Spleen (tissue), 11 donors: ENCODE results near the gene SYT17. TPM values are rescaled to one million over a fixed set of nuclear protein-coding genes. Genes with fewer than 3 reads are reported as not detected.

Experiments
- DNase-seq: peaks from one replicate; pipeline ENCODE4 v3.0.0-alpha.2; 2020
- H3K27ac ChIP-seq, 8 donors: fragments of 200-600 bp; sonication (generic) in 7 of 8; 1 replicate in 4 of 8; 2 replicates in 4 of 8; pipeline versions ENCODE4 v1.5.0 to v1.8.0; 2016 to 2021; ENCODE audit warnings: inconsistent platforms in 4 of 8, mild to moderate bottlenecking in 4 of 8, moderate library complexity in 1 of 8
- H3K27me3 ChIP-seq, 7 donors: fragments of 200-600 bp; sonication (generic) in 6 of 7; replicated peaks in 1 of 7; 1 replicate in 4 of 7; 2 replicates in 3 of 7; pipeline versions ENCODE4 v1.5.0 to v1.8.0; 2016 to 2021; ENCODE audit warnings: inconsistent platforms in 3 of 7, mild to moderate bottlenecking in 1 of 7
- H3K36me3 ChIP-seq, 6 donors: fragments of 200-600 bp; sonication (generic) in 5 of 6; 1 replicate in 4 of 6; 2 replicates in 2 of 6; pipeline versions ENCODE4 v1.5.0 to v1.8.0; 2016 to 2021; ENCODE audit warnings: inconsistent platforms in 2 of 6
- H3K4me1 ChIP-seq, 6 donors: fragments of 200-600 bp; sonication (generic) in 5 of 6; 1 replicate in 3 of 6; 2 replicates in 3 of 6; pipeline versions ENCODE4 v1.5.0 to v1.8.0; 2016 to 2021; ENCODE audit warnings: inconsistent platforms in 3 of 6
- H3K4me3 ChIP-seq, 8 donors: fragments of 200-600 bp; sonication (generic) in 7 of 8; 1 replicate in 4 of 8; 2 replicates in 4 of 8; pipeline versions ENCODE4 v1.5.0 to v1.8.0; 2016 to 2021; ENCODE audit warnings: inconsistent platforms in 4 of 8, mild to moderate bottlenecking in 4 of 8, moderate library complexity in 2 of 8
- H3K9me3 ChIP-seq, 8 donors: fragments of 200-600 bp; sonication (generic) in 7 of 8; 1 replicate in 4 of 8; 2 replicates in 4 of 8; pipeline versions ENCODE4 v1.5.0 to v1.8.0; 2016 to 2021; ENCODE audit warnings: inconsistent platforms in 4 of 8
- CTCF ChIP-seq, 11 experiments: fragments of 200-600 bp in 7 of 11; fragments of 450-650 bp in 4 of 11; sonication (generic) in 4 of 11; IDR thresholded peaks in 8 of 11; conservative IDR thresholded peaks in 3 of 11; 1 replicate in 7 of 11; 2 replicates in 4 of 11; pipeline versions ENCODE4 v1.4.0 to v1.8.0; 2016 to 2021; ENCODE audit warnings: antibody characterized with exemption in 11 of 11, inconsistent platforms in 4 of 11, mild to moderate bottlenecking in 1 of 11
- POLR2A ChIP-seq, 3 donors: fragments of 450-650 bp; IDR thresholded peaks; one replicate each; pipeline ENCODE4 v1.5.1; 2017; ENCODE audit warnings: antibody characterized with exemption in 3 of 3, mild to moderate bottlenecking in 1 of 3
- POLR2AphosphoS5 ChIP-seq, 3 donors: sonication (generic); formaldehyde crosslinking; IDR thresholded peaks; one replicate each; pipeline ENCODE4 v1.5.1; 2017; ENCODE audit warnings: antibody characterized with exemption in 3 of 3
- WGBS, 5 donors: extraction: QIAGEN DNeasy Blood & Tissue Kit in 3 of 5; methylation state at CpG; one replicate each; pipeline versions ENCODE4 v1.1.5 to v1.1.7; 2013 to 2018; 5-methylcytosine and 5-hydroxymethylcytosine counted together
- intact Hi-C: fragments of 100-400 bp; cut with DNase I; formaldehyde crosslinking; loops from one replicate; pipeline ENCODE4 v1.15.0; 2023; ENCODE audit warnings: low total_unique reads
- polyA plus RNA-seq, 3 donors: library from polyadenylated mRNA; stranded (reverse); fragments of 200-250 nt; gene quantifications; one replicate each; pipeline ENCODE4 v1.2.1, GENCODE V29; 2013
- total RNA-seq, 7 donors: library from RNA; depleted of rRNA in 3 of 7; stranded (reverse); fragments of >200 nt in 3 of 7; fragmentation: NEBNext Ultra II Directional in 4 of 7; extraction: Animal tissue kit (Norgen Biotek cat#: 25700) in 4 of 7; gene quantifications; one replicate each; pipeline versions ENCODE4 v1.1.0 to v1.2.1, GENCODE V29; 2016 to 2021
- donor health status: healthy with polysubstance abuse.
- donor health status: DM: no; HTN: no; CAD: no; lungs with moderate emphysema.
- donor health status: DM: no; HTN: no; CAD: no.
- donor health status: Bipolar disorder and iron deficiency.
- donor health status: healthy.
- donor health status: DM: no; HTN: no; CAD: no.
- donor health status: DM: yes; HTN: yes; CAD: no.

Gene SYT17
- total and polyA plus RNA-seq, 10 donors: 1.2 to 3.7 (median 2.0) TPM

- Histone ChIP-seq H3K4me3 (no peak overlapping the region), H3K9me3 (no peaks in the 10 kb centered on the region), H3K4me1 (no peaks in the 10 kb centered on the region), H3K27ac (no peak overlapping the region), H3K27me3 (no peaks in the 10 kb centered on the region), H3K36me3 (no peaks in the 10 kb centered on the region)
- WGBS, 5 donors: 84 to 89% (median 85%) methylated on average over 3 of the region's 3 CpGs
- no peak for DNase-seq
- intact Hi-C loops: no loop called here
- TF ChIP-seq POLR2AphosphoS5 (IDR thresholded peaks at IDR 0.05) (no peak), POLR2A (IDR thresholded peaks at IDR 0.05) (no peak), CTCF (IDR thresholded peaks at IDR 0.05 in 8 of 11, conservative IDR thresholded peaks at IDR 0.05 in 3 of 11) (no peak)
Measured at GRCh38 chr16:19282101-19282500, 114.1 kb downstream of the SYT17 start.

- H3K36me3 ChIP-seq: no peaks in the 10 kb centered on the region
- no peaks in the 10 kb centered on the region for H3K4me1 ChIP-seq
- no peaks in the 10 kb centered on the region for H3K9me3 ChIP-seq
- no peak for DNase-seq
- WGBS, 5 donors: 79 to 93% (median 92%) methylated on average over 2 of the region's 2 CpGs
- intact Hi-C loops: no loop called here
- TF ChIP-seq POLR2AphosphoS5 (IDR thresholded peaks at IDR 0.05): no peak
- no peak overlapping the region for H3K4me3 ChIP-seq
- H3K27ac ChIP-seq: no peak overlapping the region
- H3K27me3 ChIP-seq: no peaks in the 10 kb centered on the region
Measured at GRCh38 chr16:19283637-19284036, 115.6 kb downstream of the SYT17 start.

- no peaks in the 10 kb centered on the region for H3K27me3 ChIP-seq
- intact Hi-C loops: no loop called here
- no peak overlapping the region for H3K4me3 ChIP-seq
- no peak for DNase-seq
- TF ChIP-seq POLR2A (IDR thresholded peaks at IDR 0.05) (no peak), POLR2AphosphoS5 (IDR thresholded peaks at IDR 0.05) (no peak), CTCF (IDR thresholded peaks at IDR 0.05 in 8 of 11, conservative IDR thresholded peaks at IDR 0.05 in 3 of 11) (no peak)
- no peaks in the 10 kb centered on the region for H3K9me3 ChIP-seq
- no peak overlapping the region for H3K27ac ChIP-seq
- no peaks in the 10 kb centered on the region for H3K36me3 ChIP-seq
- WGBS, 5 donors: 37 to 77% (median 61%) methylated on average over 1 of the region's 1 CpG
- H3K4me1 ChIP-seq: no peaks in the 10 kb centered on the region
Measured at GRCh38 chr16:19284207-19284606, 116.2 kb downstream of the SYT17 start.

- Histone ChIP-seq H3K4me1 (no peaks in the 10 kb centered on the region), H3K9me3 (no peaks in the 10 kb centered on the region), H3K27ac (no peak within 1 kb of the TSS), H3K27me3 (peaks cover 0 to 5% (median 0%) of the 10 kb centered on the region in 7 donors), H3K36me3 (no peaks in the 10 kb centered on the region), H3K4me3 (no peak within 1 kb of the TSS)
- 54 to 76% (median 69%) methylated on average over 2 of the region's 2 CpGs for WGBS, 5 donors
- intact Hi-C loops: no loop called here
- TF ChIP-seq CTCF (IDR thresholded peaks at IDR 0.05 in 8 of 11, conservative IDR thresholded peaks at IDR 0.05 in 3 of 11) (no peak), POLR2A (IDR thresholded peaks at IDR 0.05) (no peak), POLR2AphosphoS5 (IDR thresholded peaks at IDR 0.05) (no peak)
- no peak for DNase-seq
Measured at GRCh38 chr16:19285431-19285830, 117.4 kb downstream of the SYT17 start, which contains the start of gene CLEC19A. CLEC19A (plus strand) TSS chr16:19285731; CDS start chr16:19285852, 121 bp downstream.

- peaks cover 0 to 5% (median 0%) of the 10 kb centered on the region in 7 donors for H3K27me3 ChIP-seq
- TF ChIP-seq POLR2AphosphoS5 (IDR thresholded peaks at IDR 0.05): no peak
- TF ChIP-seq CTCF (IDR thresholded peaks at IDR 0.05 in 8 of 11, conservative IDR thresholded peaks at IDR 0.05 in 3 of 11): no peak
- no peak for TF ChIP-seq POLR2A (IDR thresholded peaks at IDR 0.05)
- no peak overlapping the region for H3K27ac ChIP-seq
- no peaks in the 10 kb centered on the region for H3K4me1 ChIP-seq
- whole genome bisulfite sequencing, 5 donors: 79 to 88% (median 81%) methylated on average over 2 of the region's 2 CpGs
- no peaks in the 10 kb centered on the region for H3K36me3 ChIP-seq
- H3K4me3 ChIP-seq: no peak overlapping the region
- DNase-seq: no peak
- intact Hi-C loops: no loop called here
- no peaks in the 10 kb centered on the region for H3K9me3 ChIP-seq
Measured at GRCh38 chr16:19286827-19287226, 118.8 kb downstream of the SYT17 start.
